Measurements from ENCODE around the gene SYVN1.

DNA sequence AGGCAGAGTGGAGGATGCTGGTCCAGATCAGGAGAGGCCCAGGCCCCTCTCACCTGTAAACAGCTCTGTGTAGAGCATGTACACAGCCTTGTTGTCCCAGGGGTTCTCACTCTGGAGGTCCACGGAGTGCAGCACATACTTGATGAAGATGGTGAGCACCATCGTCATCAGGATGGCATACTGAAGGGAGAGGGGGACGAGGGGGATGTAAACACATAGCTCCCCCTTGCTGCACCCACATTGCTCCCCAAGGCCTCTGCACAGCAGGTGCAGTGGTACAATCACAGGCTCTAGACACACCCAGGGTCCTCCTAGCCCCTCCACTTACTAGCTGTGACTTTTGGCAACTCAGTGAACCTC is 2.9 kb downstream of the SYVN1 start:
- TF ChIP-seq EZH2 (IDR thresholded peaks at IDR 0.05; ENCODE audit: borderline replicate concordance, low read length): no peak
- TF ChIP-seq, protein P1, sequence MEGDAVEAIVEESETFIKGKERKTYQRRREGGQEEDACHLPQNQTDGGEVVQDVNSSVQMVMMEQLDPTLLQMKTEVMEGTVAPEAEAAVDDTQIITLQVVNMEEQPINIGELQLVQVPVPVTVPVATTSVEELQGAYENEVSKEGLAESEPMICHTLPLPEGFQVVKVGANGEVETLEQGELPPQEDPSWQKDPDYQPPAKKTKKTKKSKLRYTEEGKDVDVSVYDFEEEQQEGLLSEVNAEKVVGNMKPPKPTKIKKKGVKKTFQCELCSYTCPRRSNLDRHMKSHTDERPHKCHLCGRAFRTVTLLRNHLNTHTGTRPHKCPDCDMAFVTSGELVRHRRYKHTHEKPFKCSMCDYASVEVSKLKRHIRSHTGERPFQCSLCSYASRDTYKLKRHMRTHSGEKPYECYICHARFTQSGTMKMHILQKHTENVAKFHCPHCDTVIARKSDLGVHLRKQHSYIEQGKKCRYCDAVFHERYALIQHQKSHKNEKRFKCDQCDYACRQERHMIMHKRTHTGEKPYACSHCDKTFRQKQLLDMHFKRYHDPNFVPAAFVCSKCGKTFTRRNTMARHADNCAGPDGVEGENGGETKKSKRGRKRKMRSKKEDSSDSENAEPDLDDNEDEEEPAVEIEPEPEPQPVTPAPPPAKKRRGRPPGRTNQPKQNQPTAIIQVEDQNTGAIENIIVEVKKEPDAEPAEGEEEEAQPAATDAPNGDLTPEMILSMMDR (IDR thresholded peaks at IDR 0.05; ENCODE audit: low read length): no peak

All from OCI-LY1 (cell line).